H9 (cell line): Measurements from ENCODE around the gene THEM4. TPM values are rescaled to one million over a fixed set of nuclear protein-coding genes. Genes with fewer than 3 reads are reported as not detected.

Source experiments
- DNase-seq: peaks from one replicate; pipeline ENCODE4 v3.0.0-alpha.2; 2017
- H2AFZ ChIP-seq: one replicate; pipeline ENCODE4 v1.6.1; 2013; ENCODE audit warnings: mild to moderate bottlenecking, low read length, control low read depth, moderate library complexity
- H2AK5ac ChIP-seq: 2 replicates; pipeline ENCODE4 v1.6.1; 2013; ENCODE audit warnings: low read length, control low read depth, mixed read lengths; ENCODE audit not compliant: insufficient read length
- H2BK120ac ChIP-seq: one replicate; pipeline ENCODE4 v1.6.1; 2013; ENCODE audit warnings: low read depth, mild to moderate bottlenecking, low read length, control low read depth, inconsistent platforms; ENCODE audit not compliant: poor library complexity, severe bottlenecking
- H2BK12ac ChIP-seq: 2 replicates; pipeline ENCODE4 v1.6.1; 2013; ENCODE audit warnings: low read length, control low read depth, mixed read lengths, low read depth; ENCODE audit not compliant: insufficient read length
- H2BK15ac ChIP-seq: 2 replicates; pipeline ENCODE4 v1.6.1; 2013; ENCODE audit warnings: low read depth, low read length, control low read depth
- H2BK20ac ChIP-seq: one replicate; pipeline ENCODE4 v1.6.1; 2013; ENCODE audit warnings: low read depth, mild to moderate bottlenecking, low read length, control low read depth, inconsistent platforms; ENCODE audit not compliant: poor library complexity, severe bottlenecking
- H2BK5ac ChIP-seq: 2 replicates; pipeline ENCODE4 v1.6.1; 2013; ENCODE audit warnings: low read length, control low read depth, mixed read lengths; ENCODE audit not compliant: insufficient read length
- H3K14ac ChIP-seq: 2 replicates; pipeline ENCODE4 v1.6.1; 2013; ENCODE audit warnings: low read length, control low read depth; ENCODE audit not compliant: insufficient read depth
- H3K18ac ChIP-seq: 2 replicates; pipeline ENCODE4 v1.6.1; 2013; ENCODE audit warnings: low read depth, mild to moderate bottlenecking, mixed read lengths, low read length, control low read depth; ENCODE audit not compliant: insufficient read length
- H3K23ac ChIP-seq: 2 replicates; pipeline ENCODE4 v1.6.1; 2013; ENCODE audit warnings: low read length, control low read depth, mixed read lengths, low read depth; ENCODE audit not compliant: insufficient read length
- H3K23me2 ChIP-seq: 2 replicates; pipeline ENCODE4 v1.6.1; 2013; ENCODE audit warnings: low read depth, mild to moderate bottlenecking, mixed read lengths, low read length, control low read depth; ENCODE audit not compliant: insufficient read length, poor library complexity, severe bottlenecking
- H3K27ac ChIP-seq: 2 replicates; pipeline ENCODE4 v1.5.1; 2013; ENCODE audit warnings: low read length, control low read depth, mixed read lengths, low read depth; ENCODE audit not compliant: insufficient read length
- H3K27me3 ChIP-seq: 2 replicates; pipeline ENCODE4 v1.6.1; 2013; ENCODE audit warnings: low read length, control low read depth, inconsistent platforms; ENCODE audit not compliant: insufficient read depth
- H3K4ac ChIP-seq: 2 replicates; pipeline ENCODE4 v1.6.1; 2013; ENCODE audit warnings: low read depth, mild to moderate bottlenecking, control low read depth, inconsistent platforms, low read length, moderate library complexity
- H3K4me1 ChIP-seq: 2 replicates; pipeline ENCODE4 v1.6.1; 2013; ENCODE audit warnings: low read length, control low read depth, inconsistent platforms; ENCODE audit not compliant: insufficient read depth
- H3K4me2 ChIP-seq: 2 replicates; pipeline ENCODE4 v1.6.1; 2013; ENCODE audit warnings: low read length, control low read depth, mixed read lengths; ENCODE audit not compliant: insufficient read length, insufficient read depth
- H3K56ac ChIP-seq: 2 replicates; pipeline ENCODE4 v1.6.1; 2013; ENCODE audit warnings: low read depth, mild to moderate bottlenecking, mixed read lengths, low read length, control low read depth; ENCODE audit not compliant: insufficient read length
- H3K79me1 ChIP-seq: 2 replicates; pipeline ENCODE4 v1.6.1; 2013; ENCODE audit warnings: low read depth, mild to moderate bottlenecking, moderate library complexity, low read length, control low read depth, inconsistent platforms; ENCODE audit not compliant: insufficient read depth, poor library complexity, severe bottlenecking
- H3K79me2 ChIP-seq: 2 replicates; pipeline ENCODE4 v1.6.1; 2013; ENCODE audit warnings: low read length, control low read depth, inconsistent platforms; ENCODE audit not compliant: insufficient read depth
- H3K9ac ChIP-seq: 2 replicates; pipeline ENCODE4 v1.6.1; 2013; ENCODE audit warnings: low read length, control low read depth, mixed read lengths; ENCODE audit not compliant: insufficient read length; ENCODE audit errors: extremely low read depth
- H3K9me3 ChIP-seq: one replicate; pipeline ENCODE4 v1.6.1; 2013; ENCODE audit warnings: low read depth, low read length, inconsistent platforms; ENCODE audit not compliant: control insufficient read depth
- H3T11ph ChIP-seq: one replicate; pipeline ENCODE4 v1.6.1; 2013; ENCODE audit warnings: mild to moderate bottlenecking, low read length, control low read depth, inconsistent platforms
- H4K20me1 ChIP-seq: one replicate; pipeline ENCODE4 v1.6.1; 2013; ENCODE audit not compliant: control insufficient read depth, insufficient read length, insufficient read depth
- H4K5ac ChIP-seq: 2 replicates; pipeline ENCODE4 v1.6.1; 2013; ENCODE audit warnings: low read depth, mild to moderate bottlenecking, mixed read lengths, low read length, control low read depth; ENCODE audit not compliant: insufficient read length
- H4K8ac ChIP-seq: replicated peaks from 2 replicates; pipeline ENCODE4 v1.6.1; 2013; ENCODE audit warnings: low read length, control low read depth, mixed read lengths, low read depth; ENCODE audit not compliant: insufficient read length
- H4K91ac ChIP-seq: 2 replicates; pipeline ENCODE4 v1.6.1; 2013; ENCODE audit warnings: low read depth, mild to moderate bottlenecking, moderate library complexity, mixed read lengths, low read length, control low read depth; ENCODE audit not compliant: insufficient read length
- H3K27ac Mint-ChIP-seq, 3 experiments: 2 replicates in 2 of 3; 3 replicates in 1 of 3; pipeline ENCODE4 v1.8.0; 2020 to 2021; ENCODE audit warnings: mixed read lengths in 3 of 3, mild to moderate bottlenecking in 1 of 3, moderate library complexity in 1 of 3
- H3K27me3 Mint-ChIP-seq: 2 replicates; pipeline ENCODE4 v1.8.0; 2021; ENCODE audit warnings: low read depth, mild to moderate bottlenecking, moderate library complexity, mixed read lengths
- H3K36me3 Mint-ChIP-seq, 3 experiments: 2 replicates in 2 of 3; 3 replicates in 1 of 3; pipeline ENCODE4 v1.8.0; 2020 to 2021; ENCODE audit warnings: low read depth in 3 of 3, mixed read lengths in 3 of 3; ENCODE audit not compliant: insufficient read depth in 1 of 3
- H3K4me1 Mint-ChIP-seq, 2 experiments: 2 replicates each; pipeline ENCODE4 v1.8.0; 2020; ENCODE audit warnings: mixed read lengths in 2 of 2
- H3K4me3 Mint-ChIP-seq, 2 experiments: 2 replicates in 1 of 2; 3 replicates in 1 of 2; pipeline ENCODE4 v1.8.0; 2020 to 2021; ENCODE audit warnings: mild to moderate bottlenecking in 2 of 2, mixed read lengths in 2 of 2, moderate library complexity in 1 of 2
- H3K9me3 Mint-ChIP-seq, 2 experiments: 2 replicates in 1 of 2; 3 replicates in 1 of 2; pipeline ENCODE4 v1.8.0; 2020; ENCODE audit warnings: mild to moderate bottlenecking in 2 of 2, mixed read lengths in 2 of 2, moderate library complexity in 1 of 2
- WGBS: extraction: QIAGEN DNeasy Blood & Tissue Kit; methylation state at CpG from one replicate; pipeline ENCODE4 v1.1.7; 2013; ENCODE audit warnings: missing lambda C conversion rate, low lambda C conversion rate, mixed read lengths; ENCODE audit not compliant: insufficient read length; ENCODE audit errors: extremely low coverage; 5-methylcytosine and 5-hydroxymethylcytosine counted together
- total RNA-seq: library from RNA; stranded (reverse); gene quantifications from 2 replicates; pipeline ENCODE4 v1.2.1, GENCODE V29; 2021
- TF ChIP-seq, protein P1 (sequence below): fragments of 200-600 bp; sonication (generic); conservative IDR thresholded peaks from 3 replicates; pipeline ENCODE4 v1.8.0; 2021; ENCODE audit warnings: antibody characterized with exemption, mild to moderate bottlenecking

The THEM4 gene
- total RNA-seq, 1 experiment from 2014 or later: 10.5 TPM

- no peak overlapping the region for H2BK5ac ChIP-seq
- H3K23ac ChIP-seq: no peak overlapping the region
- H4K5ac ChIP-seq: no peak overlapping the region
- H3T11ph ChIP-seq: no peak overlapping the region
- no peak overlapping the region for H2BK20ac ChIP-seq
- no peak overlapping the region for H3K14ac ChIP-seq
- no peak overlapping the region for H2BK12ac ChIP-seq
- H3K9me3 ChIP-seq: no peaks in the 10 kb centered on the region
- H3K4me1 Mint-ChIP-seq: peaks cover 9 to 19% of the 10 kb centered on the region in 2 experiments
- TF ChIP-seq, protein P1, sequence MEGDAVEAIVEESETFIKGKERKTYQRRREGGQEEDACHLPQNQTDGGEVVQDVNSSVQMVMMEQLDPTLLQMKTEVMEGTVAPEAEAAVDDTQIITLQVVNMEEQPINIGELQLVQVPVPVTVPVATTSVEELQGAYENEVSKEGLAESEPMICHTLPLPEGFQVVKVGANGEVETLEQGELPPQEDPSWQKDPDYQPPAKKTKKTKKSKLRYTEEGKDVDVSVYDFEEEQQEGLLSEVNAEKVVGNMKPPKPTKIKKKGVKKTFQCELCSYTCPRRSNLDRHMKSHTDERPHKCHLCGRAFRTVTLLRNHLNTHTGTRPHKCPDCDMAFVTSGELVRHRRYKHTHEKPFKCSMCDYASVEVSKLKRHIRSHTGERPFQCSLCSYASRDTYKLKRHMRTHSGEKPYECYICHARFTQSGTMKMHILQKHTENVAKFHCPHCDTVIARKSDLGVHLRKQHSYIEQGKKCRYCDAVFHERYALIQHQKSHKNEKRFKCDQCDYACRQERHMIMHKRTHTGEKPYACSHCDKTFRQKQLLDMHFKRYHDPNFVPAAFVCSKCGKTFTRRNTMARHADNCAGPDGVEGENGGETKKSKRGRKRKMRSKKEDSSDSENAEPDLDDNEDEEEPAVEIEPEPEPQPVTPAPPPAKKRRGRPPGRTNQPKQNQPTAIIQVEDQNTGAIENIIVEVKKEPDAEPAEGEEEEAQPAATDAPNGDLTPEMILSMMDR: no peak
- H3K27me3 Mint-ChIP-seq: no peaks in the 10 kb centered on the region; the same call in 1 of the 2 replicates
- H3K18ac ChIP-seq: no peak overlapping the region
- no peak overlapping the region for H3K56ac ChIP-seq
- H2BK120ac ChIP-seq: no peak overlapping the region
- no peaks in the 10 kb centered on the region for H4K20me1 ChIP-seq
- DNase-seq: no peak
- no peak overlapping the region for H4K91ac ChIP-seq
- H3K27ac ChIP-seq: no peak overlapping the region
- H3K4me3 Mint-ChIP-seq: no peak overlapping the region
- no CpG with 5 or more reads among the region's 1 CpG for WGBS
- H3K79me2 ChIP-seq: no peaks in the 10 kb centered on the region
- no peak overlapping the region for H3K4ac ChIP-seq
- H3K9me3 Mint-ChIP-seq: no peaks in the 10 kb centered on the region
- H3K27ac Mint-ChIP-seq: no peak overlapping the region
- H3K9ac ChIP-seq: no peak overlapping the region
- H3K27me3 ChIP-seq: no peaks in the 10 kb centered on the region
- H4K8ac ChIP-seq: no peak overlapping the region
- no peaks in the 10 kb centered on the region; the same call in 1 of the 2 replicates for H3K4me1 ChIP-seq
- no peak overlapping the region for H2AK5ac ChIP-seq
- no peak overlapping the region for H3K4me2 ChIP-seq
- no peaks in the 10 kb centered on the region for H3K79me1 ChIP-seq
- no peak overlapping the region for H2AFZ ChIP-seq
- no peaks in the 10 kb centered on the region; a peak in 1 of 7 replicates for H3K36me3 Mint-ChIP-seq
- no peak overlapping the region for H2BK15ac ChIP-seq
- H3K23me2 ChIP-seq: no peaks in the 10 kb centered on the region
These were observed 33.6 kb upstream of the THEM4 start for GRCh38 chr1:151942882-151943281.
